ENCODE data around the gene ADAM8.
"Not testable (repeated sequence)": the region's sequence is repeated elsewhere in the genome, so short reads cannot be mapped to it uniquely, and the experiment has no call there.

Gene ADAM8

DNA sequence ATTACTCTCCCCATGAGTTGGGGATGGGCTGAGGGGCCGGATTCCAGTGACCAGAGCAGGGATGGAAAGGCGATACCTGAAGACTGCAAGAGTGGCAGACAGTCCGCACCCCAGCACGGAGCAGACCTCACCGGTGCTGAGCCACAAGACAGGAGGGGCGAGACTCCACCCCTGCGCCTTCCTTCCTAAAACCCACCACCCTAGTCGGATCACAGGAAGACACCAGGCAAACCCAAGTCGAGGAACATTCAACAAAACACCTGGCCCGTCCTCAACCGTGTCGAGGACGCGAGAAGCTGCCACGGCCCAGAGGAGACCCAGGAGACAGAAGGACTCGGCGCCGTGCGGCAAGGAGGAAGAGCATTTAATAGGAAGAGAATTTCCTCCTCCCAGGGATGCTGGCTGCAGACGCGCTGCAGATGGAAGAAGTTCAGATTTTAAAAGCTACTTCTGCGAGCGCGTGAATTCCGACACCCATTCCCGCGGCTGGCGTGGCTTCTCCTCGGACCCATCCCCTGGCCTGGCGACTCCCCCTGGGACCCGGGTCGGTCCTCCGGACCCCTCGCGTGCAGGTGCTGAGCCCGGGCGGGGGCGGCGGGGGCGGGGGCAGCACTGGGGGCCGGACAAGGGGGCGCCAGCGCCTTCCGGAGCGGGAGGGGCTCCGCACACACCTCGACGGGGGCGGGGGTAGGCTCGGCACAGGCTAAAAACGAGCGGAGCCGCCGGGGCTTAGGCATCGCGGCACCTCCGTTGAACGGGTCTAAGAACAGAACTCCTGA is 47.2 kb downstream of the ADAM8 start:
- DNase-seq, result no peak

DNA sequence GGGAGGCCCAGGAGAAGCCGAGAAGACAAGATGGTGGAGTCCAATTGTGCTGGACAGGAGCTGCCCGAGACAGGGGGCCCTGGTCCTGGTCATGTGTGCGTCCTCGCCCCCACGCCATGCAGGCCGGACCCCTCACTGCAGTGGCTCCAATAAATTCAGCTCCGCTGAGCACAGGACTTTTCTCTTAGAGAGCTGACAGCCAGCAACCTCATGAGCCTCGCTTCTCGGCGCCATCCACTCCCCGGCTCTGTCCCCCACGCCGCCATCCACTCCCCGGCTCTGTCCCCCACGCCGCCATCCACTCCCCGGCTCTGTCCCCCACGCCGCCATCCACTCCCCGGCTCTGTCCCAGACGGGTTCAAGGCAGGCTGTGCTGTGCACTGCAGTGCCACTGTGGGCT is 49.4 kb downstream of the ADAM8 start:
- DNase-seq, result no peak

DNA sequence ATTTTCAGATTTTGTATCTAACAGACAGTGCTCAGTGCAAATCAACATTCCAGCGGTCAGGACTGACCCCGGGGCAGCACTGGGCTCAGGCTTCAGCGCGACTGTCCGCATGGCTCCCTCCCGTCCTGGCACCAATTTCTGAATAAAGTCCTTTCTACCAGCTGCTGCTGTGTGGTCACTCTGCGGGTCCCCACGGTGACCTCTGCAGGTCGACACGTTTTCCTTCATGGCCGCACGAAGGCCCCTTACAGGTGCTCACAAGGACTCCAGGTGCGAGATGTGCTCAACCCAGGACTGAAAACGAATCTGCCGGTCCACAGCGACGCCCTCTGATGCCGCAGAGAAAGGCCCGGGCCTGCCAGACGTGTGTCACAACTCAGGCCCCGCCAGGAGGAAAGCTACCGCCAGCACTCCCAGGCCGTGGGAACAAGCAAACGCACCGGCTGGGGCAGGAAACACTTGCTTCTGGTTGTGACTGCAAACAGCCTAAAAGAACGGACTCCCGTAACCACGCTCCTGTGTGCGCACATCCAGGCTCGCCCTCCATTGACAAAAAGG is 50.3 kb downstream of the ADAM8 start:
- DNase-seq, result no peak

DNA sequence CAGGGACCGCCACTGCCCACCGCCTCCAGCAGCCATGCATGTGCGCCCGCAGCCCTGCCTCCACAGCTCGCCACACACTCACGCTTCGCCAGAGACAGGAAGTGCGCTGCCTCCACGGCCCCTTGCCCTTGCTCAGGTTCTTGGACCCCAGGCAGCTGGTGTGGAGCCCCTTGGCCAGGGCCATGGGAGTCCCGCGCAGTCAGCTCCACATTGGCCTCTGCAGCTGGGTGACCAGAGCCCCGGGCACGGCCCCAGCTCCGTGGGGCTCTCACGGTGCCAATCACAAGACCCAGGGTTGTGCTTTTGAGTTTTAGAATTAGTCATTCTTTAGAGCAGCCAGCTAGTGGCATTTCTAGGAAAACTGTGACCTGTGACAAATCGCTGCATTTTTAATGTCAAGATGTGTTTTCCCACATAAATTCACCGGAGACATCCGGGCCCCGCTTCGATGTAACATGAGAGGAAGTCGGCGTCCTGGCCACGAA is 50.9 kb downstream of the ADAM8 start:
- no peak for DNase-seq

DNA sequence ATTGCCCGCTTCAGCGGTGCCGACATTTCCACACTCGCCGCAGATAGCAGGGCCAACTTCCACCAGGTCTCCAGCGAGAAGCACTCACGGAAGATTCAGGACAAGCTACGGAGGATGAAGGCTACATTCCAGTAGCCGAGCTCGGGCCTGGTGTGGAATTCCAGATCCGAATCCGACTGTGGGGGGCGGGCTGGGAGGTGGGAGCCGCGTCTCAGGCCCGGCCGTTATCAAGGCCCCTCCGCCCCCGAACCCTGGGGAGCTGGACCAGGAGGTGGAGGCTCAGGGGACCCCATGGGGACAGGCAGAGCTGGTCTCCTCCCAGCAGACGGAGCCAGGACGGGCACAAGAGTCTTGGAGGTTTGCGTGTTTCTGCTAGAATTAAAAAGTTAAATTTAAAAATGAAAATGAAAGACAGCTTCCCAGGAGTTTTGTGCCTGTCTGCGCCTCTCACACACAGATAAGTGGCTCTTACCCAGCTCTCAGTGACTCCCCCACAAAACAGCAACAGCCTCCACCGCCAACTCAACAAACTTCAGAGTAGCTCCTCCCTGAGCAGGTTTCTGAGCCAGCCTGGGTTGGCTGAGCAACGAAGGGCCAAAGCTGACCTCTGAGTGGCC is 51.8 kb downstream of the ADAM8 start:
- DNase-seq, result no peak

DNA sequence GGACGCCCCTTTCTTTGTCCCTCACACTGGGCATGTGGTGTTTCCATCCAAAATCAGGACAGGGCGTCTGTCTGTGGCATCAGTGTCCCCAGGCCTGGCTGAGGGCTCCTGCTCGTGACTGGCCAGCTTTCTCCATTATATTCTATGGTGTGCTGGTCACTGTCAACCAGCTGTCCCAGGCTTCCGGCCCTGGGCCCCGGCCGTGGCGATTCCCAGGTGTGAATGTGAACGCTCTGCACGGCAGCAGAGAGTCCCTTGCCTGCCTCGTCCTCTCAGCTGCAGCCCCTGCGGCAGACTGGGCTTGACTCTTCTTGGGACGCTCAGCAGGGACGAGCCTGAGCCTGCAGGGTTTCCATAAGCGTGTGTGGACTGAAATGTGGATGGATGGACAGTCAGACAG is 52.6 kb downstream of the ADAM8 start:
- no peak for DNase-seq

DNA sequence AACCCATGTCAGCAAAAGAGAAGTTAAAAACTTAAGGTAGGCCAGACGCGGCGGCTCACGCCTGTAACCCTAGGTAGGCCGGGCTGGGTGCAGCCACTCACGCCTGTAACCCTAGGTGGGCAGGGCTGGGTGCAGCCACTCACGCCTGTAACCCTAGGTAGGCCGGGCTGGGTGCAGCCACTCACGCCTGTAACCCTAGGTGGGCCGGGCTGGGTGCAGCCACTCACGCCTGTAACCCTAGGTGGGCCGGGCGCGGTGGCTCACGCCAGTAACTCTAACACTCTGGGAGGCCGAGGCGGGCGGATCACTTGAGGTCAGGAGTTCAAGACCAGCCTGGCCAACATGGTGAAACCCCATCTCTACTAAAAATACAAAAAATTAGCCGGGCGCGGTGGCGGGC is 54.9 kb downstream of the ADAM8 start:
- not testable (repeated sequence) for DNase-seq

DNA sequence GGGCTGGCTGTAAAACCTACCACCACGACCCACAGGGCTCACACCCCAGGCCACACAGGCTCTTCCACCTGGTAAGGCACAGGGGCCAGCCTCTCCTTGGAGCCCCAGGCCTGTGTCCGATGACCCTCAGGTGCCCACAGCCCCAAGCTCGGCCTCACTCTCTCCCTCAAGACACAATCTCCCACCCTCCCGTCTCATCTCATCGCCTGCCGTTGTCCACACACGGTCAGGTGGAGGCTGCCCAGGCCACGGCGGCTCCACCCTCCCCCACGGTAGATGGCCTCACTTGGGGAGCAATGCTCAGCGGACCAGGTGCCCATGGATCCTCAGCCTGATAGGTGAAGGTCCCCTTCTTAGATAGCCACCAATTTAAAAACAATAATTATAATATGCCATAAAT is 55.3 kb downstream of the ADAM8 start:
- DNase-seq, result no peak

DNA sequence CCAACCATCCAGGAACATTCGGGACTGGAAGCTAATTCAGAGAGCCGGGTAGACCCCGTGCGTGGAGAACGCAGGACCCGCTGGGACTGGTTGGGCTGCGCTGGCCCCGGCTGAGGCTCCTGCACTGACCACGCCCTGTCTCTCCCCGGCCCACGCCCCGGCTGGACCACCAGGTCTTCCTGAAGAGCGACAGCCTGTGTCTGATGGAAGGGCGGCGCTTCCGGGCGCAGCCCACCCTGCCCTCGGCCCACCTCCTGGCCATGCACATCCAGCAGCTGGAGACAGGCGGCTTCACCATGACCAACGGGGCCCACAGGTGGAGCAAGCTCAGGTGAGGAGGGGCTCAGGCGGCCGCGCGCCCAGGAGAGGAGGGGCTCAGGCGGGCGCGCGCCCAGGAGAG is 56.9 kb downstream of the ADAM8 start:
- peak; percentile 74 for DNase-seq

DNA sequence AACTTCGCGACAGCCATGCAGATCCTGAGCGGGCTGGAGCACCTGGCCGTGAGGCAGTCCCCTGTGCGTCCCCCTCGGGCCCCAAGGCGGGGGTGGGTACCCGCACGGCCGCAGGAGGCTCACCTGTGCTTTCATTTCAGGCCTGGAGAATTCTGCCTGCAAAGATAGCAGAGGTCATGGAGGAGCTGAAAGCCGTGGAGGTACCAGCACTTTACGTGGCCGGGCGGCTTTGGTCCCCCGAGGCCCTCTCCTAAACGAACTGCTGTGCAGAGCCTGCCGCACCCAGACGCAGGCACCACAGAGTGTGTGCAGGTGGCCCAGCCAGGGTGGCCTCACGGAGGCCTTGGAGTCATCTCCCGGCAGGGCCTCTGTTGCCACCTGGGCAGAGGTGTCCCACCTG is 57.8 kb downstream of the ADAM8 start:
- DNase-seq, result no peak

DNA sequence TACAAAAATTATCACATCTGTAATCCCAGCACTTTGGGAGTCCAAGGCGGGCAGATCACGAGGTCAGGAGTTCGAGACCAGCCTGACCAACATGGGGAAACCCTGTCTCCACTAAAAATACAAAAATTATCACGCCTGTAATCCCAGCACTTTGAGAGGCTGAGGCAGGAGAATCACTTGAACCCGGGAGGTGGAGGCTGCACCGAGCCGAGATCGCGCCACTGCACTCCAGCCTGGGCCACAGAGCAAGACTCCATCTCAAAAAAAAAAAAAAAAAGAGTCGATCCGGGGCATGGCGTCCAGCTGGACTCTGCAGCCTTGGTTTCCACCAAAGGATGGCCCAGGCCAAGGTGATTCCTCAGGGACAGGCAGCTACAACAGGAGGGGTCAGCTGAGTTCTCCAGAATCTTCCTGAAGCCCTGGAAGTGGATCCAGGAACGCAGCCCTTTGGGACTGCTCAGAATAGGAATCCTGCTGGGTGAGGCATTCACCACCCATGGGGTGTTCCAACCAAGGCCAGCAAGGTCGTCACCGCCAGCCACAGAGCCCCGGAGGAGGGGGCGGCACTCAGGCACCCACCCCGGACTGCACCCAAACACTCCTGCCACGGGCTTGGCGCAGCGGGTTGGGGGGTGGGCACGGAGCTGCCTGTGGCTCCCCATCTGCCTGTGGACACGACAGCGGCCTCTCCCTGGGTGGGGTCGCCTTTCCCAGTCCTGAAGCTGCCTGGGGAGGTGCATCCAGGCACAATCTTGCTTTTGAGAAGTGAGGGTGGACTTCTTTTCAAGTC is 58.7 kb downstream of the ADAM8 start:
- DNase-seq, result no peak

DNA sequence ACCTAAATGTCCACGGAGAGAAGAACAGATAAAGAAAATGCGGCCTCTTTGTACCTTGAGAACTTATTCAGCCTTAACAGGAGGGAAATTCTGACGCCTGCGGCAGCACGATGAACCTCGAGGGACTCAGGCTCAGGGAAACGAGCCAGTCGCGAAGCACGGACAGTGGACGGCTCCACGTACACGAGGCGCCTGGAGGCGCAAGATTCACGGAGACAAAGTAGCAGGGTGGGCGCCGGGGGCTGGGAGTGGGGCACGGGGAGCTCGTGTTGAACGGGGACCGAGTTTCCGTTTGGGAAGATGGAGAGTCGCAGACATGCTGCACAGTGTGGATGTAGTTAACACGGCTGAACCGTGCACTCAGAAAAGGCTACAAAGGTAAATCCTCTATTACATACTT is 59.9 kb downstream of the ADAM8 start:
- DNase-seq, result no peak

DNA sequence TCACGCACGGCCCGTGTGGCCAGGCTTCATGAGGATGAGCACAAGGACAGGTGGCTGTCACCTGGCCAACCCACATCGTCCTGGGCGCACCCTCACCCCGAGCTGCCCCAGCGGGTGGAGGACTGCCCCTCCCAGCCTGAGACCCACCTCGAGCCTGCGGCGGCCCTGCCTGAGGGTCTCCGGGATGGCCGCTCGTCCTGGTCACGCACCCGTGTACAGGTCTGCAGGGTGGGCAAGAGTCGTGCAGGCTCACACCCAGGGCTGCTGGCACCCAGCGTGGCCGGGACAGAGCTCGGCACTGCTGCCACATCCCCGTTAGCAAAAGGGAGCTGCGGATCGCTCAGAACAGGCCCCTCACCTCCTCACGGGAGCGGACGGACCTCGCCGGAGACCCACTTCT is 61.1 kb downstream of the ADAM8 start:
- DNase-seq, result no peak

DNA sequence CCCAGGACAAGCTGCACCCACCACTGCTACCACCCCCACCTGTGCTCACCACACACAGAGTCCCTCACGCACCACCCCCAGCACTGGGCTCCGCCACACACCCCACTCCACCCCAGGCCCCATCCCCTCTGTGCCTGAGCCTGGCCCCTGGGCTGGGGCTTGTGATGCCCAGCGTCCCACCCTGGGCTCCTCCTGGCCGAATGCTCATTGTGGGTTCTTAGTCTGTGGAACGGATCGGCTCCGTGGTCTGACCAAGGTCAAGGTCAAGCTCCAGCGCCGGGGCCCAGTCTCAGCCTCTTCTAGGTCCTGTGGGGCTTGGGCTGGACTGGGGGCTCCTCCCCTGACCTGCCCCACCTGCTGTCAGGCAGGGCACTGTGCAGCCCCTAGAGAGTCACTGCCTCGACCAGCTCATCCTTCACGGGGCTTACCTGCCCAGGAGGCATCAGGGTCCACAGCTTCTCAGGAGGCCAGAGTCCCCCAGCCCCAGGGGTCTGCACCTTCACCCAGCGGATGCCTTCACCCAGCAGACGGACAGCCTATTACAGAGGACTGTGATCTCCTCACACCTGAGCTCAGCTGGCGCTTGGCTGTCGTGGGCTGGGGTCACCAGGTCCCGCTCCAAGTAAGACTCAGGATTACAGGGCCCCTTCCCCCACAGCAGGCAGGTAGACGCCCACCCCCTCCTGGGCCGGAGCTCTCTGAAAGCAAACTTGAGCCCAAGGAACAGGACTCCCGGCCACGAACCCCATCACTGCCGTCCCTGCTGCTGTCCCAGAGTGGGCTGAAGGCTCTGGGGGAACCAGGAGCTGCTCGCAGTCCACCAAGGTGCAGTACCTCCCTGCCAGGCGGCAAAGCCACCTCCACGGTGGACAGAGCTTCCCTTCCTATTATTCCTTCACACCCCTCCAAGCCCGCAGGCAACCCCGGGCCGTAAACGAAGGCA is 61.9 kb downstream of the ADAM8 start:
- DNase-seq, result no peak

DNA sequence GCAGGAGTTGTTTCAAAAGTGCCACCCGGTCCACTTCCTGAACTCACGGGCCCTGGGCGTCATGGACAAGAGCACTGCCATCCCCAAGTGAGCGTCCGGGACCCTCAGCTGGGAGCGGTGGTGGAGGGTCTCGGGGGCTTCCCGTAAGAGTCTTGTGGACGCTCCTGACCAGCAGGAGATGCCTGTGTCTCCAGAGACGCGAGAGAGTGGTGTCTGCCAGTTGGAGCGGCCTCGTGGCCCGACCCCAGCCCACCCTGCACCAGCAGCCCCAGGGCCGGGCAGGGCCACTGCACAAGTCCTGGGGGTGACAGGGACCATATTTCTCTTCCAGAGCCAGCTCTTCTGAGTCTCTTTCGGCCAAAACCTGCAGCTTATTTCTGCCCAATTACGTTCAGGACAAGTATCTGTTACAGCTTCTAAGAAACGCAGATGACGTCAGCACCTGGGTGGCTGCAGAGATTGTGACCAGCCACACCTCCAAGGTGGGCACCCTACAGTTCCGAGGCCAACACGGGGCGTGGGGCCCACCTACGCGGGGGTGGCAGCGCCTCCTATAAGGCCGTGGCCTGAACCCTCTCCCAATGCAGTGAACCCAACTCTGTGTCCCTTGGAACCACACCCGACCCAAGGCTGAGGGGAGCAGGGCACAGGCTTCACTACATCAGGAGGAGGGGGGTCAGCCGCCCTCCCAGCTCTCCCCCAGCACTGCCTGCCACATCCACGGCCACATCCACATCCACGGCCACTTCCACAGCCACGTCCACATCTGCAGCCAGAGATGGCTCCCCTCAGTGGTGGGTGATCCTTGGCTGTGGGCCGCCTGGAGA is 62.8 kb downstream of the ADAM8 start:
- no peak for DNase-seq

DNA sequence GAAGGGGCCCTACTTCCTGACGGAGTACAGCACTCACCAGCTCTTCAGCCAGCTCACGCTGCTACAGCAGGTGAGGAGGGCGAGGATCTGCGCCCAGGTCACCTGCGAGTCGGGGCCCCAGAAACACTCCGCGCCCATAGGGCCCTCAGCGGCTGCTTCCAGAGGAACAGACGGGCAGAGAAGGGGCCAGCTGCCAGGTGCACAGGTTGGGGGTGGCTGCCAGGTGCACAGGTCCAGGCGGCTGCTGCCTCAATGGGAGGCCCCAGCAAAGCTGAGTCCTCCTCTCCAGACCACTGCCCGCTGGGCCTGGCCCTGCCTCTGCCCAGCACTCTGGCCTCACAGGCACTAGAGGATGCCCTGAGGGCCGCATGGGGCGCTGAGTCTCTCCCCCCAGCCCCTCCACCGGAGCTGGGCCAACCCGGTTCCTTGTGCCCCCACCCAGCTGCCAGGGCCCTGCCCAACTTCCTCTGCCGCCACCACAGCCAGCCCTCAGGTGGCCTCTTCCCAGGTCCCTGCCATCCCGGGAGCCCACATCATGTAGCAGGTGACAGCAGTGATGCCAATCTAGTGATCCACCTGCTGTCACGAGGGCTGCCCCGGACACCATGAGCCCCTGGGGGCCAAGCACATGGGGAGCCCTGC is 63.7 kb downstream of the ADAM8 start:
- no peak for DNase-seq

Data from islet precursor cell (in vitro differentiated cells).